Right renal cortex interstitium (tissue), 3 donors: ENCODE results near the gene NCK2. TPM values are rescaled to one million over a fixed set of nuclear protein-coding genes. Genes with fewer than 3 reads are reported as not detected.

ENCODE experiments used
- DNase-seq, 3 donors: peaks; one replicate each; pipeline ENCODE4 v3.0.0-alpha.2; 2013; ENCODE audit warnings: low read depth in 3 of 3, low spot score in 2 of 3
- polyA plus RNA-seq, 3 donors: library from polyadenylated mRNA; unstranded; fragments of 120-200 nt; gene quantifications; one replicate each; pipeline ENCODE4 v1.2.1, GENCODE V29; 2013; ENCODE audit not compliant: insufficient read length in 3 of 3

Gene NCK2
- polyA plus RNA-seq, 3 donors = 62.5 to 67.7 (median 64.8) TPM

DNA sequence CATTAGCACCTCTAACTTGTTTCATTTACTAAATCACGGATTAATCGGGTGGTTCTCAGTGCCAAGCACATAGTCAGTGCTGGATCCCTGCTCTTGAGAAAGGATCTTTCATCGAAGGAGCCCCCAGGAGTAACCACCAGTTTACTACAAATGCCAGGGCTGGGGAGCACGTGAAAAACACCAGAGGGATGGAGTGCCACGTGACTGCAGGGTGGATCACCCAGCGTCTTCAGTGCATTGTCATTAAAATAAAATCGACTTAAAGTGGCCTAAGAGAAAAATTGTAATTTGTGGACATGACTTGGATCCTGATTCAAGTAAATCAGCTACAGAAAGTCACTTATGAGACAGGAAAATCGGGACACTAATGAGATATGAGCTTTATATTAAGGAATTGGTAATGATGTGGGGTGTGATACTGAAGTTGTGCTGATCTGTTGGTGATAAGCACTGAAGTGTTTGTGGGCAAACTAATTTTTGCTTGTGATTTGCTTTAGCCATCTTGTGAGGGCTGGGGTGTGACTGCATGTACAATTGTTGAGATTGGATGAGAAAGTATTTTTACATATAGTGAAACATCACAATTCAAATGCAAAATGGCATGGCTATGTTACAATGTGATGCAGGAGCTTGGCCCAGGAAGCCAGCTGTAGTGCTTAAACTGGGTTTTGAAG is 63.8 kb downstream of the NCK2 start:
- DNase-seq = no peak

DNA sequence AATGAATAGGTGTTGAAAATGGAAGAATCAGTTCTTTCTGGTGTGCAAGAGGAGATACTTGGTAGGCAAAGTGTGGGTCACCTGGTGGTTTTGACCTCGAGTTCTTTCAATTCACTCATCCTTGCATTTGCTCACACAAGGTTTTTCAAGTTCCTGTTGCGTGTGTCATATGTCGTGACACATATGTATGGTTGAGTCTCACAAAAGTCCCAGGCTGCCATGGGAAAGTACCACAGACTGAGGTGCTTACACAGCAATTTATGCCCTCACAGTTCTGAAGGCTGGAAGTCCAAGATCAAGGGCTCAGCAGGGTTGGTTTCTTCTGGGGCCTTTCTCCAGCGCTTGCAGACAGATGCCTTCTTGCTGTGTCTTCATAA is 64.4 kb downstream of the NCK2 start:
- DNase-seq = no peak

DNA sequence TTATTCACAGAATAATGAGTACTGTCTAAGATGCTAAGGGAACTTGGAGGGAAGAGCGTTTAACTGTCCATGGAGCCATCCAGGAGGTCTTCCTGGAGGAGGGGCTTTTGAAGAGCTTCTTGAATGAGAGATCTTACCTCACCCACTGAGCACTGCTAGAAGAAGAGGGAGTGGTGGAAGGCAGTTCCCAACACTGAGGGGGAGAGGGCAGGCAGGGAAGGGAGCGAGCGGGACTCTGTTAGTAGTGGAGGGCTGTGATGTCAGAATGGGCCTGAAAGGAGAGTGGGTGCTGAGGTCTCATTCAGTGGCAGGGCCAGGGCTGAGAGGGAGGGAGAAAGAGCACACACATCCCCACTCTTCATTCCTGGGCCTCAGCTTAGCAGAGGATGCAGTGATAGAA is 65.0 kb downstream of the NCK2 start:
- DNase-seq = no peak

DNA sequence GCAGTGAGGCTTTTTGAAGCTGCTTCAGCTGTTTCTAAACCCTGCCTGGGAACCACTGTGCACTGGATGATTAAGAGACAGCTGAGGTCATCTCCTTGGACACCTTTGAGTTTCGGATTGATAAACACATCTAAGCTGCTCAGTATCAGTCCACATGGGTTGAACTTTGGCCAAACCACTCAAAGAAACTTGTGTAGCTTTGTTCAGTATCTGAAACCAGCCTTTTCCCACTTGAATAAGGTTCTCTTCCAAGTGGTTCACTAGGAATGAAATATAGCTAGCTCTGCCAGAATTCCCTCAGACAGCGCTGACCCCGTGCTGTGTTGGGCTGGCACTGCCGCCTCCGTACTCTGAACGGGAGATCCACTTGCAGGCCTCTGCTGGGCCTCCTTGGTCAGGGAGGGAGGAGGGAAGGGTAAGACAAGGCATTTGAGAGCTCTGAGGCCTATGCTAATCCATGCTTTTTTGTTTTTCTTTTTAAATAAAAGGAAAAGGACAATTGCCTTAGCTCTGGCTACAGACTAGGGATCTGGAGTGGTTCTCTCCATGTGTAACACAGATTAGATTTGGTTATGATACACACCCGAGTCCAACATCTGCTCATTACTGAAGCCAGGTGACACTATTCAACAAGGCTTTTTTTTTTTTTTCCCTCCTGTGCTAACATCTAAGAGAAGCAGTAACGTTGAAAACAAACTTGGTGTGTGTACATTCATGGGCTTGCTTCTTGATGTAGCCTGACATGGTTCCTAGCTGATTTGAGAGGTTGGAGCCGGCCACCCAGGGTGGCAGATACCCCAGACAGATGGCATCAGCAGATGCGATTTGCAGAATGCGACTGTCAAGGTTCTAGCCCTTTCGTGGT is 67.7 kb downstream of the NCK2 start:
- DNase-seq = no peak

DNA sequence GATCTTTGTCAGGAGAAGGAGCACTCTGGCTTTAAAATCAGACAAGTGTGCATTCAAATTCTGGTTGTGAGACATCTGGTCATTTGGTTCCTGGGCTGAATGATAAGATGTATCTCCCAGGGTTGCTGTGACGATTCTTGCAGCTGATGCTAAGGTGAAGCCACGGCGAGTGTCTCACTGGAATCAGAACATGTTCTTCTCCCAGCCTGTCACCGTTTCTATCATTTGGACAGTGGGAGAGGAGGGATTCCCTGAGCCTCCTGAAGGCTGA is 68.3 kb downstream of the NCK2 start:
- DNase-seq = no peak

DNA sequence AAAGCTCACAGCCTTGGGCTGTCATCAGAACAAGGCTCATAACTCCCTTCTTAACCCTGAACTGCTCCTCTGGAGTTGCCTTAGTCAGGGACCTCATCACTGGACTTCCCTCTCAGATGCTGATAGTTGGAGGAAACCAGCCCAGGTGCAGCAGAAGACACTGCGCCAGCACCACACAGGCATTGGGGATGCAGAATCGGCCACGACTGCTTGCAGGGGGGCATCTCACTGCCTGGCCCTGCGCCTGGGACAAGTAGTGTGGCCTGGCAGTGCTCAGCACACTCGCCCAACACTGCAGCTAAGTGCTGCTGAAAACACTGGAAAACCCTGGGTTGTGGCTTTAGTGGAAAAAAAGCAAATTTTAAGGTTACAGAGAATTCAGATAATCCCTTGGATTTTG is 68.7 kb downstream of the NCK2 start:
- no peak for DNase-seq

DNA sequence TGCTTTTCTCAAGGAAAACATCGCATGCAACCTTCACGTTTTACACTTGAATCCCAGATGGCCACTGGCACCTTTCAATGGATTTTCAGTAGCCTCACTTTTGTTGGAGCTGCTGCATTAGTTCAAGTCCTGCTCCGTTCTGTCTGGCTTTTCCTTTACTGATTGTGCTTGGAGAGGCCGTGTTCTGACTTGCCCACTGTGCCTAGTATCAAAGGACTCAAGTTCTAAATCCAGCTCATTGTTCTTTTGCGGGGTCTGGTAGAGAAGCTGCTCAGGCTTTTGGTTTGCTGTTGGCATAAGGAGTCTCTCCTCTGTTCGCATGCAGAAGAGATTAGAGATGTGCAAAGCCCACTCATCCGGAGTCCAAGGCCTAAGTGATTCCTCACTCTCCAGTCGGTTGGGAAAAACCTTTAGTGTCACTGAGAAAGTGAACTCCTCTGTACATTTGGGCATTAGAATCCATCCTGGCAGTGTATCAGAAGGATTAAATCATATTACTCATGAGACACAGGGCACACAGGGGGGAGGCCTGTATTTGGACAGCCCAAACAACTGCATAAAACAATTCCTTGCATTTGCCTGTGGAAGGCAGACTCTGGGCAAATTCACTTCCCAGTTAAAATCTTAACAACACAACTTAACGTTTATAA is 69.7 kb downstream of the NCK2 start:
- DNase-seq = no peak

DNA sequence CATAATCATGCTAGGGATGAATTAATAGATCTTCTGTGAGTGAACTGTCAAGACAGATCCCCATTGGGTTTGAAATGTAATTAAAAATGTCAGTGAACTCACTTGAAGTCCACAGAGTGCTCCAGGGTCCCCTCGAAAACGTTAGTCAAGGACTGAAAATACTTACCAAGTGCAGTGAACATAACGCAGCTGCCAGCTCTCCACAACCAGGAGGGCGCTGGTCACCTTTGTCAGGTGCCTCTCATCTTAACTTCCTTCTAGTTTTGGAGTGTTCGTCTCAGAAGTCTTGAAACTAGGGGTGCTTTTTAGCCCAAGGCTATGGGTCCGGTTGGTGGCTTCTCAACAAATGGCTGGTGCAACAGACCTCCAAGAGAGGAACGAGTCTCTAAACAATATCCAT is 70.7 kb downstream of the NCK2 start:
- no peak for DNase-seq

DNA sequence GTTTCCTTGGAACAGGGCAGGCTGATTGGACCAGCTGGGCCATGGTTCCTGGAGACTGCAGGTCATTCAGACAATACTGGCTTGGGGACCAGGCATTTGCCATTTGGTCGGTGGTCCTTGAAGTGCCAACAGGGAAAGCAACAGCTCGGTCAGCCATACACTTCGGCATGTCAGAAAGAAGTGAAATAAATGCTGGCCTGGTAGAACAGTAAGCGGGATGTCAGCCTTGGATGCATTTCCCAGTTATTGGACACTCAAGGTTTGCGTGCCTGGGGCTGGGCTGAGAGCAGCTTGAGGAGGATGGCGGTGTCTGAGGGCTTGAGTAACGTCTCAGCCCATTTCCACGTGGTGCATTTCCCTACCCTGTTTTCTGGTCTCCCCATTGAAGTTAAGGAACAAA is 75.4 kb downstream of the NCK2 start:
- DNase-seq = no peak

DNA sequence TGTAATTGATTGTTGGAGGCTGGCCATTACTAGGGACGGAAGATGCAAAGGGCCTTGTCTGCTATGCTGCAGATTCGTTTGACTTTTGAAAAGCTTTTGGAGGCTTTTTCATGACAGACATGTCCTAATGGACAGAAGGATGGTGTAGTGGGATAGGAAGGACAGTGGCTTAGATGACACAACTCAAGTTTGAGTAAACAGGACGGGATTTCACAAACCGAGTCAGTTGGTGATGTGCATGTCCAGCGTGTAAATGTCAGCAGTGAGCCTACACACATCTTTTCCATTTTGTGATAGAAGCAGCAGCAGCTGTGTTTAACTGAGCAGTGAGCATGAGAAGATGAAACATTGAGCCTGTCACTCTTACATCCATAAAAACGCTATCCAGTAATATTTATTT is 76.0 kb downstream of the NCK2 start:
- DNase-seq = no peak

DNA sequence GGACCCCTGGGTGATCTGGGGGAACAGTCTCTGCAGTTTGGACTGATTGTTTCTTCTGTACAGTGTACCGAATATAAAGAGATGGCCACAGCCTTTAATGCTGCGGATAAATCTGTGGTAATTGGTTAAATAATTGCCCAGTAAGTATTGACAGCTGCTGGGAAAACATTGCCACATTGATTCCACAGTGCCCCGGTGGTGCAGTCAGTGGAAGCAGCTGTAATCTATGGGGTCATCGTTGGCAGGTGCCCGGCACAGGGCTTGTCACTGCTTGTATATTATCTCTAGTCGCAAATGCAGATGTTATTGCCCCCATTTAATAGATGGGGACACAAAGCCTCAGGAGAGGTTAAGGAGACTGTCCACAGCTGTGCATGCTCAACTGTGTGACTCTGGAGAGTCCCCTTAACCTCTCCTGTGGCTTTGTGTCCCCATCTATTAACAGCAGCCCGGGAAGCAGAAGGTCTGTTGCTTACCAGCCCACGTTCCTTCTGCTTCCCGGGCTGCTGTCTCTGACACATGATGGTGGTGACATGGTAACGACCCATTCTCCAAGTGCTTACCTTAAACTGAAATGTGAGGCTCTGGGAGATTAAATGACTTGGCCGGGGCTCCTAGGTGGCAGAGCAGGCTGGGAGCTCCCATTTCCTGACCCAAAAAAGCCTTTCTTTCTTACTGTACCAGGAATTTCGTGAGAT is 76.9 kb downstream of the NCK2 start:
- no peak for DNase-seq

DNA sequence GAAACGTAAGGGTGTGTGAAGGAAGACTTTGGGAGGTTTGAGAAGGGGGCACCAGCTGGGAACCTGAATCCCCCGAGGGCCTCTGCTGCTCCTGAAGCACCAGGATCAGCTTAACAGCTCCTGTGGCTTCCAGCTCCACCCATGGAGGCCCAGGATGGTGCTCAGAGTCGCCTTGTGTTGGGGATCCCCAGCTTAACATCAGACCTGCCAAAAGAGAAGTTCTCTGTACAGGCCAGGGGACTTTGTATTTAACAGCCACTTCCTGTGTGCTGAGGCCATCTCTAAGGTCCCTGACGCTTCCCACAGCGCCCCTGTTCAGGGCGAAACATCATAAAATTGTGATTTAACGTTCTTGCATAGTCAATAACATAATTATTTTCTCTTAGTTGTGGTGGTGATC is 77.5 kb downstream of the NCK2 start:
- no peak for DNase-seq

DNA sequence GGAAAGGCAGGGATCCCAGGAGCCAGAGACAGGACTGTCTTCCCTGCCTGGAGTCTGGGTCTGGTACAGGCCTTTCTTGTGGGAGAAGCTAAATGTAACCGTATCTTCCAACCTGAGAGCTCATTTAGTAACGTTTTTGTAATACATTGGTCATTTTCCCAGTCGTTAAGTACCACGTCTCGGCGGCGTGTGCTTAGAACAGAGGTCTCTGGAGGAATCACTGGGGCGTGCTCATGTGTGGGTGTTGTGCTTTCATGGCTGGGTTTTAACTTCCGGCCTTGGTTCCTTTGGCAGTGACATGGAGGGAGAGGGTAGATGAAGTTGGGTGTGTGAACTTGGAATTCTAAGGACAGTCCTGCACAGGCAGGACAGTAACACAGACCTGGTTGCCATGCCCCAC is 79.7 kb downstream of the NCK2 start:
- DNase-seq = no peak

DNA sequence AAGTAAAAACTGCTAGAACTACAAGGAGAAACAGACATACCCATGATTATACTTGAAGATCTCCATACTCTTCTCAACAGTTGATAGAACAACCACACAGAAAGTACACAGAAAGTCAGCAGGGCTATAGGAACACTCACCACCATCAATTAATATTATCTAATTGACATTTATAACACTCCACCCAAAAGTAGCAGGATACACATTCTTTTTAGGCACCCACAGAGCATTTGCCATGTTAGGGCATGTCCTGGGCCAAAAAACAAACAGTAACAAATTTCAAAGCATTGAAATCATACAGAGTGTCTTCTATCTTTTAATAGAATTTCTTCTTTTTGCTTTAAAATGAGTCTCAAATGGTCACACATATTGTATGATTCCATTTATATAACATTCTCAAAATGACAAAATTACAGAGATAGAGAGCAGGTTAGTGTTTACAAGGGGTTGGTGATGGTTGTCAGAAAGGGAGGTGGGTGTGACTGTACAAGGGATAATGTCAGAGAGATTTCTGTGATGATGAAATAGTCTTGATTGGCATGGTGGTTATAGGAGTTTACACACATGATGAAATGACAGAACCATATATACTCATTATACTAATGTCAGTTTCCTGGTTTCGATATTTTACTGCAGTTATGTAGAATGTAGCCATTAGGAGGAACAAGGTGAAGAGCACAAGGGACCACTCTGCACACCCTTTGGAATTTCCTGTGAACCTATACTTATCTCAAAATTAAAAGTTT is 82.8 kb downstream of the NCK2 start:
- no peak for DNase-seq

DNA sequence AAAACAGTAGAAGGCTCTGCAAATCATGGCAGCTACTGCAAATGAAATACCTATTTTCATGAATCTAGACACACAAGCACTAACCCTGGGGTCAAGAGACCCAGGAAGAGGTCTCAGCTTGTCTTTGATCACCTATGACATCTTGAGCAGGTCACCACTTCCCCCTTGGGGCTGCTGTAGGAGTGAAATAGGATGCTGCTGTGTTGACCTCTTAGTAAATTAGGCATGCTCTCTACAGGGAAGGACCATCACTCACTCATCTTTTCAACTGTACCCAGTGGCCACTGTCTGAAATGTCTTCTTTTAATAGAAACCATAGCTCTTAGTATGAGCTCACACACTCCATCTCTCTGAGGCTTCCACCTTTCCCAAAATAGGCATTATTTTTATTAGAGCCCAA is 83.8 kb downstream of the NCK2 start:
- DNase-seq = no peak

DNA sequence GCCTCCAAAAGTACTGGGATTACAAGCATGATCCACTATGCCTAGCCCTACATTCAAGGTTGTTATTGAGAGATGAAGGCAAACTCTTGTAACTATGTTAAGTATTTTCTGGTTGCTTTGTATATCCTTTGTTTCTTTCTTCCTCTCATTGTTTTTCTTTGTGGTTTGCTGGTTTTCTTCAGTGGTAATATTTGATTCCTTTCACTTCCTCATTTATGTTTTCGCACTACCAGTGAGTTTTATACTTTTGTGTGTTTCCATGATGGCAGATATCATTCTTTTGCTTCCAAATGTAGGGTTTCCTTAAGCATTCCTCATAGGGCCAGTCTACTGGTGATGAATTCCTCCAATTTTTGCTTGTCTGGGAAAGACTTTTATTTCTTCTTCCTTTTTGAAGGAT is 90.2 kb downstream of the NCK2 start:
- DNase-seq = no peak

DNA sequence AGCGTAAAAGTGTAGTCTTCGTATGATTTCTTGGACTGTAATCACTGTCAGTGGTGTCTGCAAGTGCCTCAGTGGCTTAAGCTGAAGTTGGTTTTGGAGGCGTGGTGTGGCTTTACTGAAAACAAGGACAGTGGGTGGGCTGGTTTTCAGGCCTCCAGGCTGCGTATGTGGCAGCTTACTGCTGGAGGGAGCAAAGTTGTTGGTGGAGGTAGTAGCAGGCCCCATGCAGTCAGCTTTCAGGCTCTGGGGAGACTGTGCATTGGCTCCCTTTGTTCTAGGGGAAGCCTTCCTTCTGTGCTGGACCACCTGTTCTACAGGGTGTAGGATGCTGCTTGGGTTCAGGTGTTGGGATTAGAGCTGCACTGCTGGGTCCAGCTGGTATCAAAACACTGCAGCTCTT is 91.6 kb downstream of the NCK2 start:
- DNase-seq = no peak

DNA sequence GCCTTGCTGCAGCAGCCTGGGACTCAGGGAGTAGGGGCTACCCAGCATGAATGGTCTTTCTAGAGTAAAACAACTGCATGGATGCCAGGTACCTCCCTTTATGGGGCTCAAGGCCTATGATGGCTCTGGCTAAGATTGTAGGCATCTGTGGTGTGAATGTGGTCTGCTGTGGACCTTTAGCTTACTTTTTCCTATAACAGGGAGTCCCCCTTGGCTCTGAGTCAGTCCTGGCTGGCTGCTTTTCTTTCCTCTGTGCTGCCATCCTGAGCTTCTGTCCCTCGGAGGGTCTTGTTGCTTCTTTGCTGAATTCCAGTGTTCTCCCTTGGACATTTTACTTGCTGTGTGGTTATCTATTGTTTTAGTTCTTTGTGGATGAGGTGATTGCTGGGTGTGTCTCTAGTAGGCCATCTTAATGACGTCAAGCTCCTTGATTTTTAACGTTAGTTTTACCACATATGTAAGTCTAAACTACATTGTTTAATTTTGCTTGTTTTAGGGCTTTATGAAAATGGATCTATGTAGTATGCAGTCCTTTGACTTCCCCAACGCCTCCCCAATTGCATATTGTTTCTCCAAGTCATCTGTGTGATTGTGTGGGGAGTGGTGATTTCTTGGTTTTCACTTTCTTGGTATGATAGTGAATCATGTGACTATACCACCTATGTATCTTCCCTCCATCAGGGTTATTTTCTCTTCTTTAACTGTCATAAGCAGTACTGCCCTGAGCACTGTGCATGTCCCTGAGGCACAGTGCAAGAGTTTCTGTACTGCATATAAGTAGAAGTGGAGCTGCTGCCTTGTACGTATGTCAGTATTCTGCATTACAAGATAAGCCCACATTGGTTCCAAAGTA is 92.4 kb downstream of the NCK2 start:
- no peak for DNase-seq

DNA sequence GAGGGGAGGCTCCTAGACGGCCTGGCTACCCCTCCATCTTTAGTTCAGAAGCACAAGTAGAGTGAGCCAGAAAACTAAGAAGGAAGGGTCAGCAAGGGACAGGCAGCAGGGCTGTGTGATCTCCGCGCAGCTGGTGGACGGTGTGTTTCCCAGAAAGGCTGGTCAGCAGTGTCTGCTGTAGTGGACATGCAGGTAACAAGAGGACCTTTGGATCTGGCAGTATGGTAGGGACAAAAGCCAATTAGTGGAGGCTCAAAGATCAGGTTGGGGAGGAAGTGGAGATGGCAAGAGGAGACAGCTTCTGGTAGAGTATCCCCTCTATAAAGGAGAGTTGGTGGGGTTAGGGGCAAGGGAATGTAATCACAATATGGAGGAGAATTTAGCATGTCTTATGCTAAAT is 95.1 kb downstream of the NCK2 start:
- DNase-seq = no peak

DNA sequence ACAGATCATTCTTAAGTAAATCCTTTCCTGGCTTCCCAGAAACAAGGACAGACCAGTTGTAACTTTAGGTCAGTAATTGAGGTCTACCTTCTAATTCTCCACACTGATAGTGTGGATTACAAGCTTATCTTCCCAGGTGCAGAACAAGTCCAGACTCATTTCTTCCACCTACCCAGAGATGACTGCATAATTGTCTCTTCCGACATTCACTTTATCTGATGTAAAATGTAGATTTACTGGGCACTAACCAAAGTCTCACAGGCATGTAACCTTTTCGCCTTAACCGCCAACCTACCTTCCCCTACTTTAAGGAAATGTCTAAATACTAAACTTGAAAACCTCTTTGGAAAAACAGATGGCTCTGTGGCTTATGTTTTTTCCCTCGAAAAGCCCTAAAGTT is 96.2 kb downstream of the NCK2 start:
- no peak for DNase-seq
